ENCODE results near the gene TEX22. TPM values are rescaled to one million over a fixed set of nuclear protein-coding genes. Genes with fewer than 3 reads are reported as not detected.
A peak's percentile ranks its signal among the peaks of the same experiment; 100 is the strongest.

TEX22 gene
- total RNA-seq, 1 donor from 2014 or later = 0.41 TPM

GRCh38 chr14:105452963-105453362 is 54.6 kb downstream of the TEX22 start:
- DNase-seq (ENCODE audit: low spot score in 2 of 2) (no peak), FAIRE-seq (no peak)

GRCh38 chr14:105453847-105454246 is 55.5 kb downstream of the TEX22 start:
- FAIRE-seq = no peak
- no peak for DNase-seq (ENCODE audit: low spot score in 2 of 2)

GRCh38 chr14:105455086-105455640 is 56.8 kb downstream of the TEX22 start:
- FAIRE-seq (no peak), DNase-seq (ENCODE audit: low spot score in 2 of 2) (no peak)

- DNase-seq (ENCODE audit: low spot score in 2 of 2) = no peak
- no peak for FAIRE-seq
Measured at GRCh38 chr14:105455766-105456660, 57.7 kb downstream of the TEX22 start.

GRCh38 chr14:105456736-105457617 is 58.6 kb downstream of the TEX22 start:
- FAIRE-seq (no peak), DNase-seq (ENCODE audit: low spot score in 2 of 2) (peak in 1 of 2 donors; percentile 69)

- FAIRE-seq = no peak
- no peak for DNase-seq (ENCODE audit: low spot score in 2 of 2)
Measured at GRCh38 chr14:105458010-105458409, 59.7 kb downstream of the TEX22 start.

- FAIRE-seq (no peak), DNase-seq (ENCODE audit: low spot score in 2 of 2) (no peak)
Measured at GRCh38 chr14:105458571-105458970, 60.2 kb downstream of the TEX22 start.

- FAIRE-seq (no peak), DNase-seq (ENCODE audit: low spot score in 2 of 2) (no peak)
Measured at GRCh38 chr14:105460116-105460515, 61.8 kb downstream of the TEX22 start.

- no peak for DNase-seq (ENCODE audit: low spot score in 2 of 2)
- no peak for FAIRE-seq
Measured at GRCh38 chr14:105460616-105461015, 62.3 kb downstream of the TEX22 start.

- DNase-seq (ENCODE audit: low spot score in 2 of 2) (no peak), FAIRE-seq (no peak)
Measured at GRCh38 chr14:105461903-105462302, 63.6 kb downstream of the TEX22 start.

Other genes starting within 250 kb of the TEX22 start
- gene JAG2, start 229.8 kb upstream of the TEX22 start, total RNA-seq = 21.2 TPM
- 32.6 TPM for gene NUDT14, start 217.2 kb upstream of the TEX22 start, total RNA-seq
- 52.2 TPM for gene BTBD6, start 150.0 kb upstream of the TEX22 start, total RNA-seq
- 60.7 TPM for gene BRF1, start 97.5 kb upstream of the TEX22 start, total RNA-seq
- 73.0 TPM for gene PACS2, start 83.8 kb upstream of the TEX22 start, total RNA-seq
- 42.0 TPM for gene MTA1, start 21.3 kb downstream of the TEX22 start, total RNA-seq
- gene CRIP2, start 76.3 kb downstream of the TEX22 start, total RNA-seq = 88.0 TPM
- not detected for gene CRIP1, start 88.3 kb downstream of the TEX22 start, total RNA-seq
- 5.7 TPM for gene TEDC1, start 92.7 kb downstream of the TEX22 start, total RNA-seq
- 24.5 TPM for gene TMEM121, start 128.0 kb downstream of the TEX22 start, total RNA-seq

All from frontal cortex (tissue), 4 donors.